ENCODE results near the gene POLQ.
"Not testable (repeated sequence)": the region's sequence is repeated elsewhere in the genome, so short reads cannot be mapped to it uniquely, and the experiment has no call there.

Gene POLQ

DNA sequence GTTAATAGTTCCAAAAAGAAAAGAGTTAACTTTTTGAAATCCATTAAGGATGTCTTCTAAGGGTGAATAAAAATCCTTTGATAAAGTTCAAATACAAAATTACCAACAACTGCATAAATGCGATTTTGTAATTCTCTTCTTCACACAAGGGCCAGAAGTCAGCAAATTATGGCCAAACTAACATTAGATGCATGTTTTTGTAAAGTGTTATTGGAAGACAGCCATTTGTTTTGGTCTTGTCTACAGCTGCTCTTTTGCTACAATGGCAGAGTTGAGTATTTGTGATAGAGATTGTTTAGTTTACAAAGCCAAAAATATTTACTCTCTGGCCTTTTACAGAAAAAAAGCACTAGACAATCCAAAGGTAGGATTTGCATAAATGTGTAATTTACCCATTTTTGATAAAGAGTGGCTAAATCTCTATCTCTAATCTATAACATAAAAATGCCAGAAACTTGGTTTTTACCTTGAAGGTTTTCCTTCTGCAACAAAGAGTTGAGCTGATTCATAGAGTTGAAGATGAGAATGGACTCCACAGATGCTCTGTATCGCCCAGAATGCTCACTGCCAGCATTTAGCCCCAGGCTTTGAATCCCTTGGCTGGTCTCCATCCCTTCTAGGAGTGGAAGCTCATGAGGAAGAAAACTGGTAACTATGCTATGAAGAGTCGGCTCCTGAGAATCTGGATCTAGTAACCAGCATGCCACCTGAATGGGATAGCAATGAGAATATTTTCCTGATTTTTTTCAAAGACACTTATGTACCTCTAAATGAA, 64.5 kb downstream of the POLQ start:
- Histone ChIP-seq H3K4me3 (ENCODE audit: low read length) (no peak overlapping the region), H3K27ac (ENCODE audit: low read length) (no peak overlapping the region), H3K36me3 (ENCODE audit: control insufficient read depth, insufficient read depth, low read length) (peaks cover 3% of the 10 kb centered on the region; the same call in 1 of the 2 replicates), H3K9me3 (ENCODE audit: control insufficient read depth, insufficient read depth, low read length) (no peaks in the 10 kb centered on the region), H3K4me1 (ENCODE audit: control insufficient read depth, insufficient read depth, low read length) (no peaks in the 10 kb centered on the region), H3K27me3 (ENCODE audit: control insufficient read depth, insufficient read depth, low read length) (no peaks in the 10 kb centered on the region)
- DNase-seq (ENCODE audit: low read depth, low spot score): no peak
- no CpG with 5 or more reads among the region's 3 CpGs for WGBS (ENCODE audit: insufficient coverage, insufficient read length)

DNA sequence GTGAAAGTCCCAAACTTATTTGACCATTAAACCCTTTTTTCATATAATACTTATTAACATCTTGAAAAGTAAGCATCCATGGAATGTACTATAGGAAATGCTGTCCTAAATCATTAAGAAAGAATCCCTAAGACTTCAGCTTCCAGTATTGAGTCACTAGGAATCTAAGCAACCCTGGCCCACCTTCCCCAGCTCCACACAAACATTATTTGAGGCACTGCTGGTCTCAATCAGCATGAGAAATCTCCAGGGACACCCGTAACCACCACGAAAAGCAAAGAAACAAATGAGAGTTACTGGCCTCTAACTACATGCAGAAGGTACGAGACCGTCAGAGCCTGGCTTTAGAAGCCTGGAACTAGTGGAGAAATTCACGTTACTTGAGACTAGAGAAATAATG, 68.2 kb downstream of the POLQ start:
- no peak for DNase-seq (ENCODE audit: low read depth, low spot score)
- WGBS (ENCODE audit: insufficient coverage, insufficient read length): no CpG with 5 or more reads among the region's 5 CpGs
- peaks cover 3% of the 10 kb centered on the region; the same call in 1 of the 2 replicates for H3K36me3 ChIP-seq (ENCODE audit: control insufficient read depth, insufficient read depth, low read length)
- H3K4me1 ChIP-seq (ENCODE audit: control insufficient read depth, insufficient read depth, low read length): no peaks in the 10 kb centered on the region
- no peak overlapping the region for H3K4me3 ChIP-seq (ENCODE audit: low read length)
- H3K9me3 ChIP-seq (ENCODE audit: control insufficient read depth, insufficient read depth, low read length): no peaks in the 10 kb centered on the region
- no peaks in the 10 kb centered on the region for H3K27me3 ChIP-seq (ENCODE audit: control insufficient read depth, insufficient read depth, low read length)
- no peak overlapping the region for H3K27ac ChIP-seq (ENCODE audit: low read length)

DNA sequence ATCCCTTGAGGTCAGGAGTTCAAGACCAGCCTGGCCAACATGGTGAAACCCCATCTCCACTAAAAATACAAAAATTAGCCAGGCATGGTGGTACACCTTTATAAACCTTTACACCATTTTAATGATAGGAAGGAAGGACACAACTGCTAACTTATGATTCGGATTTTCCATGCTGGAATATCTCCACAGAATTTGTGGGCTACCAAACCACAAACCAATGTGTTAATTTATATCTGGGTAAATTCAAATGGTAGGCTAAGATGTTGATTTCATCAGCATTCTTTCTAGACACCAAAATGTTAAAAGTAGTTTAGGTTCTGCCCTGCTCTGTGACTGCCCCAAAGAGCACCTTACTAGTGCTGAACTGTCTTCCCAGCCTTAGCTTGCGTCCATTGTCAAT, 72.8 kb downstream of the POLQ start:
- Histone ChIP-seq H3K9me3 (ENCODE audit: control insufficient read depth, insufficient read depth, low read length) (no peaks in the 10 kb centered on the region), H3K27me3 (ENCODE audit: control insufficient read depth, insufficient read depth, low read length) (no peaks in the 10 kb centered on the region), H3K27ac (ENCODE audit: low read length) (no peak overlapping the region), H3K4me1 (ENCODE audit: control insufficient read depth, insufficient read depth, low read length) (no peaks in the 10 kb centered on the region), H3K36me3 (ENCODE audit: control insufficient read depth, insufficient read depth, low read length) (no peaks in the 10 kb centered on the region; the same call in 1 of the 2 replicates), H3K4me3 (ENCODE audit: low read length) (no peak overlapping the region)
- WGBS (ENCODE audit: insufficient coverage, insufficient read length): no CpG with 5 or more reads among the region's 2 CpGs
- DNase-seq (ENCODE audit: low read depth, low spot score): no peak

DNA sequence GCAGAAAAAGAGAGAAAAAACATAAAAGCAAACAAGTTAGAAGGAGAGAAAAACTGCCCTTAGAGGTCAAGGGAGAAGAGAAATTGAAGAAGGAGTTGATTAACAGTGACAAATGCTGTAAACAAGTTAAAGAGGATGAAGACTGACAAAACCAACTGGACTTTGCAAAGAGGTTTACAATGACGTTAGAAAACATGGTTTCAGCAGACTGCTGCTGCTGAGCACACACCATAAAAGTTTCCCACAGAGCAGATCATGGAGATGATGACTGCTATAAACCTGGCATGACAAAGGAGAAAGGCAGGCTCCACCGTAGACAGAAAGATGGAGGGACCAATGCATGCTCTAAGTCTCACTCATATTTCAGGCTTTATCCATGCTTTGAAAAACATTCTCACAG, 78.7 kb downstream of the POLQ start:
- no CpG with 5 or more reads among the region's 2 CpGs for WGBS (ENCODE audit: insufficient coverage, insufficient read length)
- H3K4me1 ChIP-seq (ENCODE audit: control insufficient read depth, insufficient read depth, low read length): no peaks in the 10 kb centered on the region
- H3K27ac ChIP-seq (ENCODE audit: low read length): no peak overlapping the region

DNA sequence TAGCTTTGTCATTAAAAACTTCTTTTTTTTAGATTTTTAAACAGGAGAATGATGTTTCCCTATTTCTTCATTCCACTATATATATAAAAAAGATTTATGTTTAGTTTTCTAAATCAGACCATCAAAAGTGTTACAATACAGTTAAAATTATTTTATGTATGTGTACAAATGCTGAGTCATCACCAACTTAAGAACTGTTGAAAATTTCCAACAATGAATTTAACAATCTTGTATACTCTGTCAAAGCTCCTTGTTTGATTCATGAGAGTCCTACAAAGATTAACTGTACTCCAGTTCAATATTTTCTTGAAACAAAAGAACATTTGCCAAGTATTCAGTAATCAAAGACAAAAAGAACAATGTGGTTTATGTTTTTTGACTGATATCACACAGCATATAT, 82.0 kb downstream of the POLQ start:
- Histone ChIP-seq H3K9me3 (ENCODE audit: control insufficient read depth, insufficient read depth, low read length) (no peaks in the 10 kb centered on the region), H3K27ac (ENCODE audit: low read length) (no peak overlapping the region), H3K36me3 (ENCODE audit: control insufficient read depth, insufficient read depth, low read length) (peaks cover 10% of the 10 kb centered on the region; the same call in 1 of the 2 replicates), H3K4me3 (ENCODE audit: low read length) (no peak overlapping the region), H3K27me3 (ENCODE audit: control insufficient read depth, insufficient read depth, low read length) (no peaks in the 10 kb centered on the region), H3K4me1 (ENCODE audit: control insufficient read depth, insufficient read depth, low read length) (no peaks in the 10 kb centered on the region)
- DNase-seq (ENCODE audit: low read depth, low spot score): no peak

More for the DNA sequence above, 78.7 kb downstream of the POLQ start:
- no peak for DNase-seq (ENCODE audit: low read depth, low spot score)
- Histone ChIP-seq H3K27me3 (ENCODE audit: control insufficient read depth, insufficient read depth, low read length) (no peaks in the 10 kb centered on the region), H3K4me3 (ENCODE audit: low read length) (no peak overlapping the region), H3K36me3 (ENCODE audit: control insufficient read depth, insufficient read depth, low read length) (peaks cover 9% of the 10 kb centered on the region; the same call in 1 of the 2 replicates), H3K9me3 (ENCODE audit: control insufficient read depth, insufficient read depth, low read length) (no peaks in the 10 kb centered on the region)

DNA sequence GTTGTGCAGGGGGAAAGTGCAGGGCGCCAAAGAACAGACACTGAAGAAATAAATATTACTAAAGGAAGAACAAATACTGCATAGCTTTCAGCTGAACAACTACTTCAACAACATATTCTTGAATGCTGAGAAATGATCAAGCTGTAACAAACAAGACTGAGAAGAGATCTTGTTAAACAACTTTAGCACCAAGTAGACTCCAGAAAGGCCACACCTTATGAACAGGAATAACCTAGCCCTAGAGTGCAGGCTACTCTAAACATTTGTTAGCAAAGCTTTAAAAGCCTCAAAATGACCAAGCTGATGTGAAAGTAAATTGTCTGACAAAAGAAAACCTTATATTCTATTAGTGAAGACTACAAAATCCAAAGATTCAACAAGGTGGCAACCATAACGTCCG, 83.2 kb downstream of the POLQ start:
- DNase-seq (ENCODE audit: low read depth, low spot score): no peak
- H3K4me1 ChIP-seq (ENCODE audit: control insufficient read depth, insufficient read depth, low read length): no peaks in the 10 kb centered on the region
- no CpG with 5 or more reads among the region's 3 CpGs for WGBS (ENCODE audit: insufficient coverage, insufficient read length)
- no peak overlapping the region for H3K4me3 ChIP-seq (ENCODE audit: low read length)
- no peak overlapping the region for H3K27ac ChIP-seq (ENCODE audit: low read length)
- H3K27me3 ChIP-seq (ENCODE audit: control insufficient read depth, insufficient read depth, low read length): no peaks in the 10 kb centered on the region
- no peaks in the 10 kb centered on the region for H3K9me3 ChIP-seq (ENCODE audit: control insufficient read depth, insufficient read depth, low read length)
- peaks cover 13% of the 10 kb centered on the region; the same call in 1 of the 2 replicates for H3K36me3 ChIP-seq (ENCODE audit: control insufficient read depth, insufficient read depth, low read length)

DNA sequence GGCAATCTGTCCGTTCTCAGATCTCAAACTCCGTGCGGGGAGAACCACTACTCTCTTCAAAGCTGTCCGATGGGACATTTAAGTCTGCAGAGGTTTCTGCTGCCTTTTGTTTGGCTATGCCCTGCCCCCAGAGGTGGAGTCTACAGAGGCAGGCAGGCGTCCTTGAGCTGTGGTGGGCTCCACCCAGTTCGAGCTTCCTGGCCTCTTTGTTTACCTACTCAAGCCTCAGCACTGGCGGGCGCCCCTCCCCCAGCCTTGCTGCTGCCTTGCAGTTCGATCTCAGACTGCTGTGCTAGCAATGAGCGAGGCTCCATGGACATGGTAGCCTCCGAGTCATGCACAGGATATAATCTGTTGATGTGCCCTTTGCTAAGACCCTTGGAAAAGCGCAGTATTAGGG, 94.0 kb downstream of the POLQ start:
- H3K9me3 ChIP-seq (ENCODE audit: control insufficient read depth, insufficient read depth, low read length); DNase-seq (ENCODE audit: low read depth, low spot score); H3K36me3 ChIP-seq (ENCODE audit: control insufficient read depth, insufficient read depth, low read length); H3K27ac ChIP-seq (ENCODE audit: low read length); H3K27me3 ChIP-seq (ENCODE audit: control insufficient read depth, insufficient read depth, low read length); H3K4me3 ChIP-seq (ENCODE audit: low read length); H3K4me1 ChIP-seq (ENCODE audit: control insufficient read depth, insufficient read depth, low read length): not testable (repeated sequence)
- no CpG with 5 or more reads among the region's 12 CpGs for WGBS (ENCODE audit: insufficient coverage, insufficient read length)

DNA sequence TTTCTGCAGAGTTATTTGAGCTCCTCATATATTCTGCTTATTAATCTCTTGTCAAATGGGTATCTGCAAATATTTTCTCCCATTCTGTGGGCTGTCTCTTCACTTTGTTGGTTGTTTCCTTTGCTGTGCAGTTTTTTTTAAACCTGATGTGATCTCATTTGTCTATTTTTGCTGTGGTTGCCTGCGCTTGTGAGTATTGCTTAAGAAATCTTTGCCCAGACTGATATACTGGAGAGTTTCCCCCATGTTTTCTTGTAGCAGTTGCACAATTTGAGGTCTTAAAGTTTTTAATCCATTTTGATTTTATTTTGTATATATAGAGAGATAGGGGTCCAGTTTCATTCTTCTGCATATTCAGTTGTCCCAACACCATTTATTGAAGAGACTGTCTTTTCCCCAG, 102.3 kb downstream of the POLQ start:
- H3K9me3 ChIP-seq (ENCODE audit: control insufficient read depth, insufficient read depth, low read length): no peaks in the 10 kb centered on the region
- DNase-seq (ENCODE audit: low read depth, low spot score): no peak
- no peaks in the 10 kb centered on the region for H3K27me3 ChIP-seq (ENCODE audit: control insufficient read depth, insufficient read depth, low read length)
- no peak overlapping the region for H3K4me3 ChIP-seq (ENCODE audit: low read length)
- no CpG with 5 or more reads among the region's 1 CpG for WGBS (ENCODE audit: insufficient coverage, insufficient read length)
- H3K4me1 ChIP-seq (ENCODE audit: control insufficient read depth, insufficient read depth, low read length): no peaks in the 10 kb centered on the region
- H3K36me3 ChIP-seq (ENCODE audit: control insufficient read depth, insufficient read depth, low read length): no peaks in the 10 kb centered on the region; the same call in 1 of the 2 replicates
- no peak overlapping the region for H3K27ac ChIP-seq (ENCODE audit: low read length)

DNA sequence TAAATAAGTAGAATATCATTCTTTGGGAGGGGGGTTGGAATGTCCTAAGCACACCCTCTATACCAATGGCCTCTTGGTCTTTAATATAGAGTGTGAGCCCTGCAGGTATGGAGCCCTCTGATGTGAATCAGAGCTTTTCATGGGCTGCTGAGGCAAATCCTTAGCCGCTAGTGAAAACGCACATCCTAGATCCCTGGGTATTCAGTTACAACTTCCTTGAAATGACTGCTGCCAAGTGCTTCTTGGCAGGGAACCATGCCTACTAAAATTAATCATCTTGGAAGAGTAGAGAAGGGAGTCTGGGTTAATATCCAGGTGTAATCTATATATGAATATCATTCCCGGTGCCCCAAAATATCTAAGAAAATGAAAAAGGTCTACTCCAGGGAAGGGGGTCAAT, 109.1 kb downstream of the POLQ start:
- Histone ChIP-seq H3K27ac (ENCODE audit: low read length) (no peak overlapping the region), H3K9me3 (ENCODE audit: control insufficient read depth, insufficient read depth, low read length) (no peaks in the 10 kb centered on the region), H3K4me3 (ENCODE audit: low read length) (no peak overlapping the region), H3K4me1 (ENCODE audit: control insufficient read depth, insufficient read depth, low read length) (no peaks in the 10 kb centered on the region), H3K36me3 (ENCODE audit: control insufficient read depth, insufficient read depth, low read length) (peaks cover 4% of the 10 kb centered on the region; the same call in 1 of the 2 replicates), H3K27me3 (ENCODE audit: control insufficient read depth, insufficient read depth, low read length) (no peaks in the 10 kb centered on the region)
- WGBS (ENCODE audit: insufficient coverage, insufficient read length): no CpG with 5 or more reads among the region's 3 CpGs
- no peak for DNase-seq (ENCODE audit: low read depth, low spot score)

DNA sequence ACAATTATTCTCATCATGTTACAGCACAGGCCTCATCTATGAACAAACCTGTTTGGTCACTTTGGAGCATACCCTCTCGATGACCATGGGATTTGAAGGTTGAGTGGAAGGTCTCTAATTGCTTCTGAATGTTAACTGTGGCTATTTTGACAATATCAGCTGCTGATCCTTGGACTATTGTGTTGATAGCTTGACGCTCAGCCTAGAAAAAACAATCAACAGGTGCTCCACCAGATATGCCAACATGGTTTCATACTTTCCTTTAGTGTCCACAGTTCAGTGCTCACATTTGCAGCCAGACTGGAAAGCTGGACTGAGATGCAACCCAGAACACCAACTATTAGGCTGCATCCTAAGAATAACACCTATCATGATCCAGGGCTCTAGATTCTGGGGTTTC, 109.7 kb downstream of the POLQ start:
- H3K27ac ChIP-seq (ENCODE audit: low read length): no peak overlapping the region
- H3K9me3 ChIP-seq (ENCODE audit: control insufficient read depth, insufficient read depth, low read length): no peaks in the 10 kb centered on the region
- H3K4me3 ChIP-seq (ENCODE audit: low read length): no peak overlapping the region
- DNase-seq (ENCODE audit: low read depth, low spot score): no peak
- H3K27me3 ChIP-seq (ENCODE audit: control insufficient read depth, insufficient read depth, low read length): no peaks in the 10 kb centered on the region
- WGBS (ENCODE audit: insufficient coverage, insufficient read length): no CpG with 5 or more reads among the region's 2 CpGs
- peaks cover 4% of the 10 kb centered on the region; the same call in 1 of the 2 replicates for H3K36me3 ChIP-seq (ENCODE audit: control insufficient read depth, insufficient read depth, low read length)
- no peaks in the 10 kb centered on the region for H3K4me1 ChIP-seq (ENCODE audit: control insufficient read depth, insufficient read depth, low read length)

All from iPS DF 6.9 (cell line).